Colon (tissue), 2 donors: ENCODE data around the gene ZFYVE9.

Experiments used
- FAIRE-seq: peaks from 2 replicates; lab custom pipeline; 2012; peaks lifted over from hg19 to GRCh38; lab: Jason Lieb, UNC
- donor health status: control.
- donor health status: control.

ZFYVE9 gene

GRCh38 chr1:52393174-52393573 is 251.3 kb downstream of the ZFYVE9 start:
- FAIRE-seq = no peak
